ENCODE results near the gene TUBAL3.
"Not testable (repeated sequence)": the region's sequence is repeated elsewhere in the genome, so short reads cannot be mapped to it uniquely, and the experiment has no call there.

TUBAL3 gene

GRCh38 chr10:5424751-5425150 lies 20.1 kb upstream of the TUBAL3 start:
- DNase-seq (ENCODE audit: insufficient read length, low spot score) = no peak
- FAIRE-seq = no peak

GRCh38 chr10:5423771-5424170 lies 19.1 kb upstream of the TUBAL3 start:
- no peak for FAIRE-seq
- no peak for DNase-seq (ENCODE audit: insufficient read length, low spot score)

- DNase-seq (ENCODE audit: insufficient read length, low spot score) (no peak), FAIRE-seq (no peak)
Observed at GRCh38 chr10:5419466-5420094, 15.0 kb upstream of the TUBAL3 start.

GRCh38 chr10:5418584-5418983 lies 14.0 kb upstream of the TUBAL3 start:
- DNase-seq (ENCODE audit: insufficient read length, low spot score) (no peak), FAIRE-seq (no peak)

GRCh38 chr10:5416981-5417380 lies 12.4 kb upstream of the TUBAL3 start:
- FAIRE-seq (no peak), DNase-seq (ENCODE audit: insufficient read length, low spot score) (no peak)

GRCh38 chr10:5413012-5413938 lies 8.6 kb upstream of the TUBAL3 start:
- DNase-seq (ENCODE audit: insufficient read length, low spot score) = peak; percentile 33
- FAIRE-seq = no peak

- DNase-seq (ENCODE audit: insufficient read length, low spot score) = peak; percentile 91
- FAIRE-seq = peak; percentile 67
Observed at GRCh38 chr10:5412277-5412941, 7.8 kb upstream of the TUBAL3 start, which contains the start of gene NET1. NET1 (plus strand) TSS chr10:5412557; CDS start chr10:5412693, 136 bp downstream.

- no peak for DNase-seq (ENCODE audit: insufficient read length, low spot score)
- FAIRE-seq = no peak
Observed at GRCh38 chr10:5411941-5412276, 7.3 kb upstream of the TUBAL3 start.

GRCh38 chr10:5410787-5411186 lies 6.2 kb upstream of the TUBAL3 start:
- DNase-seq (ENCODE audit: insufficient read length, low spot score); FAIRE-seq: not testable (repeated sequence)

- DNase-seq (ENCODE audit: insufficient read length, low spot score) (no peak), FAIRE-seq (no peak)
Observed at GRCh38 chr10:5406918-5407317, 2.3 kb upstream of the TUBAL3 start.

- DNase-seq (ENCODE audit: insufficient read length, low spot score) = no peak
- no peak for FAIRE-seq
Observed at GRCh38 chr10:5402798-5403197, 1.8 kb downstream of the TUBAL3 start.

GRCh38 chr10:5400468-5401240 lies 4.0 kb downstream of the TUBAL3 start:
- no peak for FAIRE-seq

GRCh38 chr10:5399332-5399731 lies 5.3 kb downstream of the TUBAL3 start:
- FAIRE-seq = no peak
- no peak for DNase-seq (ENCODE audit: insufficient read length, low spot score)

More at GRCh38 chr10:5400468-5401240, 4.0 kb downstream of the TUBAL3 start:
- no peak for DNase-seq (ENCODE audit: insufficient read length, low spot score)

- FAIRE-seq = no peak
- DNase-seq (ENCODE audit: insufficient read length, low spot score) = no peak
Observed at GRCh38 chr10:5396556-5397300, 7.9 kb downstream of the TUBAL3 start.

GRCh38 chr10:5395168-5395567 lies 9.5 kb downstream of the TUBAL3 start:
- FAIRE-seq (no peak), DNase-seq (ENCODE audit: insufficient read length, low spot score) (no peak)

- DNase-seq (ENCODE audit: insufficient read length, low spot score) = no peak
Observed at GRCh38 chr10:5393529-5393928, 11.1 kb downstream of the TUBAL3 start.

GRCh38 chr10:5391790-5392189 lies 12.8 kb downstream of the TUBAL3 start:
- FAIRE-seq (no peak), DNase-seq (ENCODE audit: insufficient read length, low spot score) (no peak)

More at GRCh38 chr10:5393529-5393928, 11.1 kb downstream of the TUBAL3 start:
- FAIRE-seq = no peak

- DNase-seq (ENCODE audit: insufficient read length, low spot score) (no peak), FAIRE-seq (no peak)
Observed at GRCh38 chr10:5390607-5391205, 13.9 kb downstream of the TUBAL3 start.

- no peak for FAIRE-seq
- DNase-seq (ENCODE audit: insufficient read length, low spot score) = no peak
Observed at GRCh38 chr10:5387169-5387568, 17.5 kb downstream of the TUBAL3 start.

GRCh38 chr10:5385224-5385623 lies 19.4 kb downstream of the TUBAL3 start:
- no peak for DNase-seq (ENCODE audit: insufficient read length, low spot score)
- FAIRE-seq = no peak

All from HTR-8/SVneo (cell line).